ENCODE measurements around the gene ARCN1.
"Not testable (repeated sequence)": the region's sequence is repeated elsewhere in the genome, so short reads cannot be mapped to it uniquely, and the experiment has no call there.

Gene ARCN1

GRCh38 chr11:118606157-118606843 lies 34.1 kb downstream of the ARCN1 start:
- DNase-seq, result no peak

- no peak for DNase-seq
Observed at GRCh38 chr11:118606844-118607228, 34.6 kb downstream of the ARCN1 start.

- DNase-seq, result no peak
Observed at GRCh38 chr11:118607401-118608359, 35.5 kb downstream of the ARCN1 start, which contains the start of gene PHLDB1. PHLDB1 (plus strand) TSS chr11:118607615; CDS start chr11:118613837, 6,222 bp downstream.

- DNase-seq, result no peak
Observed at GRCh38 chr11:118608360-118609227, 36.4 kb downstream of the ARCN1 start.

- no peak for DNase-seq
Observed at GRCh38 chr11:118609380-118610224, 37.4 kb downstream of the ARCN1 start.

GRCh38 chr11:118610225-118610772 lies 38.1 kb downstream of the ARCN1 start:
- DNase-seq, result no peak

- DNase-seq, result peak; percentile 31
Observed at GRCh38 chr11:118610773-118611432, 38.7 kb downstream of the ARCN1 start.

GRCh38 chr11:118611433-118611795 lies 39.2 kb downstream of the ARCN1 start:
- DNase-seq, result not testable (repeated sequence)

GRCh38 chr11:118612378-118612777 lies 40.2 kb downstream of the ARCN1 start:
- DNase-seq, result no peak

- DNase-seq, result no peak
Observed at GRCh38 chr11:118614511-118614910, 42.3 kb downstream of the ARCN1 start.

GRCh38 chr11:118615282-118615975 lies 43.2 kb downstream of the ARCN1 start:
- DNase-seq, result no peak

- no peak for DNase-seq
Observed at GRCh38 chr11:118615976-118616371, 43.8 kb downstream of the ARCN1 start.

GRCh38 chr11:118618115-118618990 lies 46.1 kb downstream of the ARCN1 start:
- no peak for DNase-seq

- no peak for DNase-seq
Observed at GRCh38 chr11:118618991-118619375, 46.8 kb downstream of the ARCN1 start.

- no peak for DNase-seq
Observed at GRCh38 chr11:118619444-118620197, 47.4 kb downstream of the ARCN1 start.

GRCh38 chr11:118620529-118621070 lies 48.4 kb downstream of the ARCN1 start:
- DNase-seq, result no peak

GRCh38 chr11:118621071-118621783 lies 49.0 kb downstream of the ARCN1 start:
- DNase-seq, result peak; percentile 93
